NAMALWA (cell line): ENCODE results near the gene RRP1.

ENCODE experiments used
- DNase-seq: peaks from one replicate; pipeline ENCODE4 v3.0.0-alpha.2; 2015; ENCODE audit warnings: low spot score

RRP1 gene

DNA sequence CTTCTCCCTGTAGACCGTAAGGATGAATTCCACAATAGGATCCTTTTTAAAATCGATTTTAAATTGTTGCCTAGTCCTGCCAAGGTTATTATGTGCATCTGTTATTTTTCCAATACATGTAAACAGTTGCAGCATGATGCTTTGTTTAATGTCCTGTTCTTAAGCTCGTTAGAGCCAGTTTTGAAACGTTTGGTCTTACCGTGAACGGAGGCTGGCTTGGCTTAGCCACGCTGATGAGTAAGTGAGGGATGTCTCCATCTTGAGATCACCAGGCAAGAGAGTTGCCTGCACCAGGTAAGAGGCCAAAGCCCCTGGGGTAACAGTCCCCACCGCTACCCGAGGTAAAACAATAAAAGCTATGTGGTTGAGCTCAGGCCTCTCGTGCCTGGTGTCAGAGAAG is 30.6 kb upstream of the RRP1 start:
- DNase-seq, result no peak

DNA sequence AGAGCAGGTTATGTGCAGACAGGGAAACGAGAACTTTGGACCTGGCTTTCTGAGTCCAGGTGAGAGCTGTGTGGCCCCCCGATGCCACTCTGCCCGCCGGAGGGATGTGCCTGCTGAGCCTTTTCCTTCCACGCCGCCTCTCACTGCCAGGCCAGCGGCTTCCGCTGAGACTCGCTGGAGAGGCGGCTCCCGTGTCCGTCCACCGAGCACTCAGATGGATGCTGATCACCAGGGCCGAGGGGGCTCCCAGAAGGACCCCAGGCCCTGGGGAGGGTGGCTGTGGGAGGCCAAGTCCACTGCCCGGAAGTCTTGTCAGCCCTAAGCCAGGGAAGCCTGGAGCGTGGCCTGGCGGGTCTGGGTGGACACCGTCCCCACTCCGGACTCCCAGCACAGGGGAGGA is 29.7 kb upstream of the RRP1 start:
- no peak for DNase-seq

DNA sequence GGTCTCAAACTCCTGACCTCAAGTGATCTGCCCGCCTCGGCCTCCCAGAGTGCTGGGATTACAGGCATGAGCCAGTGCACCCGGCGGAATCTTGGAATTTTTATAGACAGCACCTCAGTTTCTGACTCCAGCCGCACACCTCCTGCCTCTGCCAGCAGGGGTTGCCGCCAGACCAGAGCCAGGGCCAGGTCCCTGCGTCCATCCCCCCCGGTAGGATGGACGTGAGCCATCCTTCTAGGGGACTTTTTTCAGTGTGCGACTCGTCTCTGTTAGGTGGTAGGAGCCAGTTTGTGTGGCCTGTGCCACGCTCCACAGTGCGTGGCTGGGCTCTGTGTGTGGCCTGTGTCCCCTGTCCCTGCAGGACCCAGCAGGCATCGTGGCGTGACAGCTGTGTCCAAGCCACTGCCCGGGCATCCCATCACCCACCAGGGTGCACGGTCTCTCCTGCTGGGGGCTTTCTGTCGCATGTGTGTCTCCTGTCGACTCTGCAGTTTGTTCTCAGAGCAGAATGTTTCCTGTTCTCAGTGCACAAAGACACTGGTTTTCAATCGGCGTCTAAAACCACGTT is 28.9 kb upstream of the RRP1 start:
- DNase-seq, result no peak

DNA sequence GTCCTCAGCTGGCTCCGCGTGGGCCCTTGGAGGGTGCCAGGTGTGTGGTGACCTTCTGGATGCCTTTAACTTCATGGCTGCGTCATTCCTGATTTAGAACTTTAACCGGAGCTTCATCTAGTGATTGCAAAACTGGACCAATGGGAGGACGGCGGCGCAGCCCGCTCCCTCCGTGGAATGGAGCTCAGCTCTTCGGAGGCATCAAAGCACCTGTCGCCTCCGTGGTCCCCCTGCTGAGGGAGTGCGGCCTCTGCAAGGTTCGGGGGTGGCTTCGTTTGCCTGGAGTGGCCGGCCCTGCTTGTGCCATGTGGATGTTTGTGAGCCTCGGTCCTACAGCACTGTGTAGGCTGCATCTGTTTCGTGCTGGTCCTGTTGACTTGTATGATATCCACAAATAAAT is 27.5 kb upstream of the RRP1 start:
- no peak for DNase-seq

DNA sequence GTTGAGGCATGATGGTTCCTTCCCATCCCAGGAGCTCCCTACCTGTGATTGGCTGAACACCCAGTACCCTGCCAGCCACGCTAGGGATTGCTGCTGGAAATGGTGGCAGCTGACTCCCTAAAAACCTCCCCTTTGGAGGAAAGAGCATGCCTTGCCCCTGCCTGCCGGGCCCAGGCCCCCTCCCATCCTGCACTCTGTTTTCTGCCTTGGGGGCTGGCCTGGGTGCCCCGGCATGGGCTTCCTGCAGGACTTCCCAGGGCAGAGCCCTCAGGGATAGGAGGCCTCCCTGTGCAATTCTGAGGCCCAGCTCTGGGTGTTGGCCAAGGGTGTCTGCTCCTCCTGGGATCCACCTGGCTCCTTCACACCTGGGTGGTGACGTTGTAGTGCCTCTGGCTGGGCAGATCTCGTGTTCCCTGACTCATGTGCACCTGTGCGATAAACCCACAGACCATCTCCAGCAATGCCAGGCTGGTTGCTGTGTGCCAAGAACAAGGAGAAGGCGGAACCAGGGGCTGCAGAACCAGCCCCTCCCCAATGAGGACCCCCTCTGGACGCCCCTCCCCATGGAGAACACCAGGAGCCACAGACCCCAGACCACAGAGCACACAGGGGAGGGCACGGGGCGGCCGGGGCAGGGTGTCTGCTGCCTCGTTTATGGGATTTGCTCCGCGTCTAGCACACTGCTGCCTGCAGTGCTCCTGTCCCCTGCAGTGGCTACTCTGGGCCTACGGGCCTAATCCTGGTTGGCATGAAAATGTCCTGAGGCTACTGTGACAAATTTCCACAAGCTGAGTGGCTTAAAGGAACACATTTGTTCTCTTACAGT is 26.9 kb upstream of the RRP1 start:
- DNase-seq, result no peak

DNA sequence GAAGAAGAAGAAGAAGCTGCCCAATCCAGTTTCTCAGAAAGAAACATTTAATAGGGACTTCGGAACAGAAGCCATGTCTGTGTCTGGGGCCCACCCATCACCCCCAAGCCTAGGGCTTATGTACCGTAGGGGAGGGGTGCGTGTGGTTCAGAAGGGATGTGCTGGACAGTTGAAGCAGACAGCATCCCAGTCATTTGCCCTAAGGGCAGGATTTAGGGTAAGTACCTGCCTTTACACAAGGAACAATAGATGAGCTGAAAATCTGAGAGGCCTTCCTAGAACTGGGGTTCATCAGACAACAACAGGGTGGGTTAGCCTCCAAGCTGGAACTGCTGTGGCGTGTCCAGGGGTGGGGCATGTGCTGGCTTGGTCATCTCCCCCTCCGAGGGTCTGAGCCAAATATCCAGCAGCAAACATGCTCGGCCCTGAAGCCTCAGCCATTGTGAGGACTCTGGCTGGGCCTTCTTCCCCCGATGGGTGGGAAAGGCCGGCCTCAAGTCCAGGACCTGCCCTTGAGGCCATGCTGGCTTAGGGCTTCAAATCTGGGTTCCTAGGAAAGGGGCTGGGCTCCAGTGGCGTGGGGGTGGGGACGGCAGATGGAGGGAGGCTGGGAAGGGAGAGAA is 25.4 kb upstream of the RRP1 start:
- DNase-seq, result no peak

DNA sequence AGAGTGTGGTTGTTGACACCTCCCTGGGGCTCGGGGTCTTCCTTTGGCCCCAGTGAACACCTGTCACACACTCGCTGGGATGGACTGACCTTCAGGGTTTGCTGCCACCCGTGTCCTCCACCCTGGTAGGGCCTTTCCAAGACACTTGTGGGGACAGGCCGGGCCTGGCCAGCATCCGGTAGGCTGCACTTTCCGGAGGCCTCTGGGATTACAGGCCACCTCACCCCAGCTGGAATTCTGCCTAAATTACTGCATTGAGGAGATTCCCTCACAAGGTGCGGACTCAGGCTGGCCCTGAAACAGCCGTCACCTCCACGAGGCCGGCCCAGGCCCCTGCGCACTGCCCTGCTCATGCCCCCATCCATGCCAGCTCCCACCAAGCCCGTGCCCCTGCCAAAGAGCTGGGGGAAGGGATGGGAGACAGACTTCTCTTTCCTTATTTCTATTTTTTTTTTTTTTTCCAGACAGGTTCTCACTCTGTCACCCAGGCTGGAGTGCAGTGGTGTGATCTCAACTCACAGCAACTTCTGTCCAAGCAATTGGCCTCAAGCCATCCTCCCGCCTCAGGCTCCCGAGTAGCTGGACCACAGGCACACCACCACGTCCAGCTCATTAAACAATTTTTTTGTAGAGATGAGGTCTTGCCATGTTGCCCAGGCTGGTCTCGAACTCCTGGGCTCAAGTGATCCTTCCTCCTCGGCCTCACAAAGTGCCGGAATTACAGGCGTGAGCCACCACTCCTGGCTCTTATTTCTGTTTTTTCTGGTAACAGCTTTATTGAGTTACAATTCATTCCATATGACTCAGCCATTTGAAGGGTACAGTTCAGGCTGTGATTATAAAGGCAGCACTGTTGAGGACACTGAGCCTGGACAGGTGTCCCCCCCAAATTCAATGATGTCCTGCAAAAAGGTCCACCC is 24.5 kb upstream of the RRP1 start:
- no peak for DNase-seq

DNA sequence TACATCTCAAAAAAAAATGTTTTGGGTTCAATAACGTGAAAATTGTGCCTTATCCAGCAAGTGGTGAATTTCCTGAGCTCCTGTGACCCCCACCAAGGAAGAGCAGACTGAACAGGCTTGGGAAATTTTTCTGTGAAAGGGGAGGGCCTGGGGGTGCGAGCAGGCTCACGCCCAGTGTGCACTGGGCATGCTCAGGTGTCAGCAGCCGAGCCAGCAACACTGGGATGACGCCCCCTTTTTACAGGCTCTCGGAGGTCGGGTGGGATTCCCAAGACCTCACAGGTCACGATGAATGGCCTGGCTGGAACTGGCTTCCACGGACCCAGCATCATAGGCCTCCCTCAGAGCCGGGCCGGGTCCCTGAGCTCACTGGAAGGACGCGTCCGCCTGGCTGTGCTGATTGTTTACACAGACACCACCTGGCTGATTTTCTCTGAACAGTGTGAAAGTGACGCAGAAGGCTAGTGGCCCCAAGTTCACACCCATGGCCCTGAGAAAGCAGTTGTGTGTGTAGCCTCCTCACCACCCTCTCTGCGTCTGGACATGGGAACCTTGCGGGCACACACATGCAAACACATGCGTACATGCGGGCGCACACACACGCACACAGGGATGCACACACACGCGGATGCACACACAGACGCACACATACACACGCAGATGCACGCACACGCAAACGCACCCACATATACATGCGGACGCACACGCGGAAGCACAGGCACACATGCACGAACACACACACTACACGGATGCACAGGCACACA is 22.5 kb upstream of the RRP1 start:
- no peak for DNase-seq

DNA sequence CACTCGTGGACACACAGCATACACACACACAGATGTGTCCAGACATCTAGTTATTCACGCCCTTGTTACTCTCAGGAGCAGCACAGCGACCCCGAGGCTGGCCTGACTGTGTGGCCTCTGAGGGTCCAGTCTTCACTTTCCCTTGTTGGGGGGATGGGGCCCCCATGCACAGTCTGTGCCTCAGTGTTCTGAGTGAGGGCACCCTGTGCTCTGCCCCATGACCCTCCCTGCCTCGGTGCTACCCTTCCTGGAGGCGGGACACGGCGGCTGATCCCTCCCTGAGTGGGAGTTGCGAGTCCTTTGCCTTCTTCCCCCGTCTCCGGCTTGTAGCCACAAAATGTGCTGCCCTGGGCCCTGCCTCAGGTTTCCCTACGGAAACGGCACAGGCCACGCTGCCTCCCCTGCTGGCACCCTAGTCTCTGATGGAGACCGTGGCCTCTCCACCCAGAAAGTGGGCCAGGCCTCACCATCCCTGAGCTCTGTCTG is 21.8 kb upstream of the RRP1 start:
- no peak for DNase-seq

DNA sequence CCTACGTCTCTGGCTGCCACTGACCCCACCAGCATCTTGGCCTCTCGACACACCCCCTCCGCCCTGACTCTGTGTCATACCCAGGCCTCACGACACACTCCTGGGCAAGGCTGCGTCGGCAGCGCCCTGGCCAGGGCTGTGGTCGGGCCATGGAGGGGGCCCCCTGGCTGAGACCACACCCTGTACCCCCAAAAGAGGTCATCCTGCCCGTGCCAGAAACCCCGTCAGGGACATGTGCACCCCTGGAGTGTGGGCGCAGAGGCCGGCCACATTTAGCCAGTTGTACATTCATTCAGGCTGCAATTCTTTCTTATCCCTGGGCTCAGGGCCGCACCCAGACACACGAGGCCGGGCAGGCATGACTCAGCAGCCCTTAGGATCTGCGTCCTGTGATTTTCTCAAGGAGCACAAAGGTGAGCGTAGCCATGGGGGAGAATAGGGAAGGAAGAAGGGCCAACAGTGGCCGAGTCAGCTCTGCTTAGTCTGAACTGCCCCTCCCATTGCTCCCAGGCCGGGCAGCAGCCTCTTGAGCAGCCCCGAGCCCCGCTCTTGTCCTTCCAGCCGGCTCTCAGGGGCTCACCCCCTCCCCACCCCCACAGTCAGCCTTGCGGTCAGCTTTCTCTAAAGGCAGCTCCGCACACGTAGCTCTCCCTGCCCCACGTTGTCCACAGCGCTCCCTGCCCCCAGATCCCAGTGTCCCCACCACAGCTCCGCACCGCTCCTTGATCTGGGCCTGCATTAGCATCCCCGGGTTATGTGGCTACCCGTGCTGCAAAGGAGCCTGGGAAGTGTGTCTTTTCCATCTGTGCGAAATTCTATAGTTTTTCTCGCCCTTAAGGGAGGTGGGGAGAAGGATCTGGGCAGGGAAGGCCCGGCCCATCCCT is 21.2 kb upstream of the RRP1 start:
- no peak for DNase-seq

DNA sequence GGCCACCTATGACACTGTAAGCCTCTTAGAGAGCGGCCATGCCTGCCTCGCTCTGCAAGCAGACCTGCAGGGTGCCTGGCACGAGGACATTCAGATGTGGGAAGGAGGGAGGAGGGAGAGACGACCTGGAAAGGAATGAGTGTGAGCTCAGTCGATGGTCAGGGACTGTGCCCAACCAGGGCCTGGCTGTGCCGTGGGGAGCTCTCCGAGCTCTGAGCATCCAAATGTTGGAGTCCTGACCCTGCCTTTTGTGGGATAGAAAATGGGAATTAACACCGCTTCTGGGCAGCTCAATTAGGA is 20.6 kb upstream of the RRP1 start:
- no peak for DNase-seq

DNA sequence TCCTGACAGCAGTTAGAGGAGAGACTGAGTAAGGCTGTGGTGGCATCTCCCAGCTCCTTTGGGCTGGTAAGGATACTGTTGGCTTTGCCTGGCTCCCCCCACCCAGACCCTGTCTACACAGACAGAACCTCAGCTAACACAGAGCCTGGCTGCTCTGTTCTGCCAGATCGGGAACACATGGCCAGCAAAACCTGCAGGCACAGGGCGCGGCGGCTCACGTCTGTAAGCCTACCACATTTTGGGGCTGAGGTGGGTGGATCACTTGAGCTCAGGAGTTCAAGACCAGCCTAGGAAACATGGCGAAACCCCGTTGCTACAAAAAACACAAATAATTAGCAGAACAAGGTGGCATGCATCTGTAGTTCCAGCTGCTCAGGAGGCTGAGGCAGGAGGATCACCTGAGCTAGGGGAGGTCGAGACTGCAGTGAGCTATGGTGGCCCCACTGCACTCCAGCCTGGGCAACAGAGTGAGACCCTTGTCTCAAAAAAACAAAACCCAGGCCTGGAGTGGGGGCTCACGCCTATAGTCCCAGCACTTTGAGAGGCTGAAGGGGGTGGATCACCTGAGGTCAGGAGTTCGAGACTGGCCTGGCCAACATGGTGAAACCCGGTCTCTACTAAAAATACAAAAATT is 19.9 kb upstream of the RRP1 start:
- DNase-seq, result no peak

DNA sequence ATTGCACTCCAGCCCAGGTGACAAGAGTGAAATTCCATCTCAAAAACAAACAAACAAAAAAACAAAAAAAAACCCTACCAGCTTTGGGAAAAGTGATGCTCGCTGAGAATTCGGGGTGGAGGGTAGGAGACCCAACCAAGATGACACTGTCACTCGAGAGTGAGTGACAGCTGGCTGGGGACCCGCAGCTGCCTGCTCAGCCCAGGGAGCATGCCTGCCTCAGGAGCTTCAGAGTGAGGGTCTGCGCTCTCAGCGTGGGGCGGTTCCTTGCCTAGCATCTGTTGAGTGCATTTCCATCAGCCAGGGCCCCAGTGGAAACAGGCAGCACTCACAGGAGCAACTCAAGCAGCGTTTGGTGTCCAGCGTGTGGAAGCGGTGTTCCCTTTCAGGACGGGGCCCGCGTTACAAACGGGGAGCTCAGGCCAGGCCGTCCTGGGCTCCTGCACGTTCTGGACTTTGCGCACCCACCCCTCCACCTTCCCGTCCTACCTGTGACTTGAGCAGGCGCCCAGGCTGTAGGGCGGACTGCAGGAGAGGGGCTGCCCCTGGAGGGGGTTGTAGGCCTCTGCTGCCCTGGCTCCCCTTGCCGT is 19.2 kb upstream of the RRP1 start:
- no peak for DNase-seq

DNA sequence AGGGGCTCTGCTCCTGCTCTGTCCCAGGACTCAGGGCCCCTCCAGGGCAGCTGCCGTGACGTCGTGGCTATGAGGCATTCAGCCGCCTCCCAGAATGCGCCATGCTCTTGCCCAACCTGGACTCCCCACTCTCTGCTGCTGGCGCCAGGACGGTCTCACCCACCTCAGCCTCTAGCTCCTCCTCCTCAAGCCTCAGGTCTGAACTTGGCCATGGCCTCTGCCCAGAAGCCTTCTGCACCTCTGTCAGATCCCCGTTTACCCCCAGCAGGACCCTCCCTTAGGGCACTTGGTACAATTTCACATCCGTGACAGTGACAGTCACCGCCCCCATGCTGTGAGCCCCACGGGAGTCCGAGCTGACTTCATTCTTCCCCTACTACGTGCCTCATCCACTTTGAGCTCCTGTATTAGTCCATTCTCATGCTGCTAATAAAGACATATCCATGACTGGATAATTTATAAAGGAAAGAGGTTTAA is 18.1 kb upstream of the RRP1 start:
- DNase-seq, result no peak

DNA sequence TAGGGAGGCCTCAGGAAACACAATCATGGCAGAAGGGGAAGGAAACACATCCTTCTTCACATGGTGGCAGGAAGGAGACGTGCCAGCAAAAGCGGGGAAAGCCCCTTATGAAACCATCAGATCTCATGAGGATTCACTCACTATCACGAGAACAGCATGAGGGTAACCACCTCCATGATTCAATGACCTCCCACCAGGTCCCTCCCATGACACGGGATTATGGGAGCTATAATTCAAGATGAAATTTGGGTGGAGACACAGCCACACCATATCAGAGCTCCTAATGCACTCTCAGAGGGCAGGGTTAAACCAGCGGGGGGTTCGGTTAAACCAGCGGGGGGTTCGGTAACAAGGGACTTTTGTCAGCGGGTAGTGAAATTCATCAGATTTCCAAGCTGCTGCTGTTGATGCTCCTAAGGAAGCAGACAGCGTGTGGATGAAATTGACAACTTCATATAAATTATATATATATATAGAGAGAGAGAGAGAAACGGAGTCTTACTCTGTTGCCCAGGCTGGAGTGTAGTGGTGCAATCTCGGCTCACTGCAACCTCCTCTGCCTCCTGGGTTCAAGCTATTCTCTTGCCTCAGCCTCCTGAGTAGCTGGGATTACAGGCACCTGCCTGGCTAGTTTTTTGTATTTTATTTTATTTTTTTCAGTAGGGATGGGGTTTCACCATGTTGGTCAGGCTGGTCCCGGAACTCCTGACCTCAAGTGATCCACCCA is 17.5 kb upstream of the RRP1 start:
- DNase-seq, result no peak

DNA sequence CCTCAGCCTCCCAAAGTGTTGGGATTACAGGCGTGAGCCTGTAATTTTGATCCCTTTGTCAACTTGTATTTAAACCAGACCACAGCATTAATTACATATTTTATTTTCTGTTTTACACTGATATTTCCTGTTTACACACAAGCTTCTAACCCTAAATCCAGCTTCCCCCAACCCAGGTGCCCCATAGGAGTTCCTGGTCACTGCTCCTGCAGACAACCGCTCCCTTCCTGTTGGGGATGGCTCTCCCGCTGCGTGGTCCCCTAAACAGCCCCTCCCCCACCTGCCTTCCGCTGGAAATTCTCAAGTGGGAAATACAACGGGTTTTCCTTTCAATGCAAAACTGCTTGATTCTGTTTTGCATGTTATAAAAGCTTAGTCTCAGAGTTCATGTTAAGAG is 17.0 kb upstream of the RRP1 start:
- no peak for DNase-seq

DNA sequence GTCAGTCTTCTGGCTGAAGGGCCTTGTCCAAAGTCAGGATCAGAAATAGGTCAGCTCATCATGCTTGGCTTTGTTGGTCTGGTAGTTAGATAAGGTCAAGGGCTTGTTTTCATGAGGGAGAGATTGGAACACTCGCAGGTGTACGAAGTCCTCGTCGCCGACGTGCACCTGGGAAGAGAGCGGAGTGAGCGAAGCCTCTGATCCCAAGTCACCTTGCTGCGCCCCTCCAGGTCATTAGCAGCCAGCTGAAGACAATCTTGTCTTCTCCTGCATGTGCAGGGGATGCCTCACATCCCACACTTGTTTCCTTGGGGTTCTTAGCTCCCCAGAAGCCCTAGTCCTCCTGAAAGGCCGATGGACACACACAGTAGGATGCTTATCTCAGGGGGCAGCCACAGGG is 15.2 kb upstream of the RRP1 start:
- no peak for DNase-seq

DNA sequence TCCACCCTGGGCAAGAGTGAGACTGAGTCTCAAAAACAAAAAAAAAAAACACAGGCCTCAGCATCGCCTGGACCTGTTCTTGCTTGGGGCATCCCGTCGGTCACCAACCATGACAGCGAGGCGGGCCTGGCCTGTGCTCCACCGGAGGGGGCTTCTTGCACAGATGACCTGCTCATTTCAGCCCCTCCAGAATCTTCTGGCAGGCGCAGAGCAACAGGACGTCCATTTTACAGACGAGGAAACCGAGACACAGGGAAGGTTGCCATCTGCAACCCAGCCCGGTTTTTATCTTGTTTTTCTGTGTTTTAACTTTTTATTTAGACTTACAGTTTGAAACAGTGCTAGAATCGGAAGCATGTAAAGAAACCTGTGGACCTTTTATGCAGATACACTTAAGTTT is 14.2 kb upstream of the RRP1 start:
- DNase-seq, result no peak

DNA sequence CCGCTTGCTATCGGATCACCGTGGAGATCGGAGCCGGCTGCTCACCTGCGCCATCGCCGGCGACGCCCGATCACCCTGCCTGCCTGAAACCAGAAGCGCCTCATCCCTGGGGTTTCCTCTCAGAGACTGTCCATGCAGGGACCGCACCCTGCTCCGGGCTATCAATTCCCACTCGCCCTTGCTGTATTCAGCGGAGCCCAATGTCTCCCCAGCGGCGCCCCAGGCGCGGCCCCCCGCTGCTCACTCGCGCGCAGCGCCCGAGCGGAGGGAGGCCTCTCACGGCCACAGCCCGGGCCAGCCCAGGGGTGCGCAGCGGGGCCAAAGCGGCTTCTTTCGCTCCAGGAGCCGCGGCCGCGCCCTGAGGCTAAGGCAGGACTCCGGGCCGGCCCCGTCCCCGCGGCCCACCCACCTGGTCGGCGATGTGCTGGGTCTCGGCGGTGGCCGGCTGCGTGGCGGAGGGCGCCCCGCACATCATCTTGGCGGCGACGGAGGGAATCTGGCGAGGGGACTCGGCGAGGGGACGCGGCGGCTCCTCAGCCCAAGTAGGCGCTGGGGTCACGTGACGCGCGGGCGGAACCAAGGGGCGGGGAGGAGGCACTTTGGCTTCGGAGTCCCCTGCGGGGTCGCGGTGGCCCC is 13.5 kb upstream of the RRP1 start, which contains the start of gene CSTB:
Gene CSTB (minus strand): TSS at position 514 of the 636 bp plus-strand sequence. CDS start 39 bp downstream, at position 475.
- peak; percentile 79 for DNase-seq
